Mesendoderm (in vitro differentiated cells): ENCODE measurements around the gene SEMA3A.

ENCODE experiments used
- DNase-seq: peaks from one replicate; pipeline ENCODE4 v3.0.0; 2013
- H2AK5ac ChIP-seq: 2 replicates; pipeline ENCODE4 v1.6.1; 2013; ENCODE audit warnings: low read length, inconsistent platforms
- H2BK120ac ChIP-seq: 2 replicates; pipeline ENCODE4 v1.6.1; 2013; ENCODE audit warnings: low read depth, mild to moderate bottlenecking, low read length, moderate library complexity, mixed read lengths
- H2BK15ac ChIP-seq: replicated peaks from 2 replicates; pipeline ENCODE4 v1.6.1; 2013; ENCODE audit warnings: low read depth, mild to moderate bottlenecking, moderate library complexity
- H2BK5ac ChIP-seq: 2 replicates; pipeline ENCODE4 v1.6.1; 2013; ENCODE audit warnings: low read length, inconsistent platforms
- H3K18ac ChIP-seq: 2 replicates; pipeline ENCODE4 v1.6.1; 2013; ENCODE audit warnings: mild to moderate bottlenecking, low read length, mixed read lengths
- H3K23ac ChIP-seq: one replicate; pipeline ENCODE4 v1.6.1; 2013; ENCODE audit warnings: low read length
- H3K27ac ChIP-seq: 2 replicates; pipeline ENCODE4 v1.5.1; 2013; ENCODE audit warnings: low read depth, mild to moderate bottlenecking, inconsistent platforms, low read length, moderate library complexity
- H3K27me3 ChIP-seq: 2 replicates; pipeline ENCODE4 v1.6.1; 2013; ENCODE audit warnings: low read length, control low read depth, mild to moderate bottlenecking, inconsistent platforms; ENCODE audit not compliant: insufficient read depth, poor library complexity
- H3K36me3 ChIP-seq: 2 replicates; pipeline ENCODE4 v1.6.1; 2013; ENCODE audit warnings: low read length, inconsistent platforms; ENCODE audit not compliant: control insufficient read depth, insufficient read depth
- H3K4ac ChIP-seq: one replicate; pipeline ENCODE4 v1.6.1; 2013; ENCODE audit warnings: low read depth, mild to moderate bottlenecking, low read length, moderate library complexity
- H3K4me1 ChIP-seq: 2 replicates; pipeline ENCODE4 v1.6.1; 2013; ENCODE audit warnings: low read depth, low read length, inconsistent platforms; ENCODE audit not compliant: control insufficient read depth
- H3K4me2 ChIP-seq: 2 replicates; pipeline ENCODE4 v1.6.1; 2013; ENCODE audit warnings: low read length
- H3K4me3 ChIP-seq: 2 replicates; pipeline ENCODE4 v1.5.1; 2013; ENCODE audit warnings: mild to moderate bottlenecking, low read length
- H3K56ac ChIP-seq: one replicate; pipeline ENCODE4 v1.6.1; 2013; ENCODE audit warnings: low read length
- H3K79me1 ChIP-seq: 2 replicates; pipeline ENCODE4 v1.6.1; 2013; ENCODE audit warnings: low read length, inconsistent platforms
- H3K79me2 ChIP-seq: 2 replicates; pipeline ENCODE4 v1.6.1; 2013; ENCODE audit warnings: mild to moderate bottlenecking, low read length; ENCODE audit not compliant: control insufficient read depth, insufficient read depth
- H3K9ac ChIP-seq: 2 replicates; pipeline ENCODE4 v1.6.1; 2013; ENCODE audit warnings: low read length, inconsistent platforms
- H4K5ac ChIP-seq: one replicate; pipeline ENCODE4 v1.6.1; 2013; ENCODE audit warnings: low read length
- H4K8ac ChIP-seq: one replicate; pipeline ENCODE4 v1.6.1; 2013; ENCODE audit warnings: low read depth, mild to moderate bottlenecking, control low read depth, low read length, moderate library complexity
- WGBS: extraction: QIAGEN DNeasy Blood & Tissue Kit; methylation state at CpG from one replicate; pipeline ENCODE4 v1.1.7; 2013; ENCODE audit warnings: low lambda C conversion rate, missing lambda C conversion rate; ENCODE audit not compliant: insufficient coverage; ENCODE audit errors: extremely low coverage; 5-methylcytosine and 5-hydroxymethylcytosine counted together

SEMA3A gene

DNA sequence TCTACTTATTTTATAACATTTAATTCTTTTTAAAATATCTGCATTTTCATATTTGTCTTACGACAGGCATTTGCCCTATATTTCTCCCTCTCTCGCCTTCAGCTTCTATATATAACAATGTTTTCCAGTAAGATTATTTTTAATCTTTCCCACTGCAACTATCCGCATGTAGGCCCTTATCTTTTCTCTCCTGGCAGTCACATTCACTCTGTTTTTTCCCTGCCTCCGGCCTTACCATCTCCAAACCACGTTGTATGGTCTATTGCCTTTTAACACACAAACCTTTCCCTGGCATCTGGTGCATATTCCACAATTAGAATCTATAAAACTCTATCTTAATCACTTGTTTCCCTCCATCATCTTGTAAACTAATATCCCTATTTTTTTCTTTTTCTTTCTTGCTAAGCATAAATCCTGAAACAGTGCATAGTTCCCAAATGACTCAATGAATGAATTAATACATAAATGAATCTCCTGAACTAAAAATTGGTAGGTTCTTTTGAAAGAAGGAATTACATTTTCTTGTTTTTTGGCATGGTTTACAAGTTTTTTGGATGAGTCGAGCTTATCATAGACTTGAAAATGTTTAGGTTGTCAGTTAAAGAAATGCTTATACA is 173.2 kb downstream of the SEMA3A start:
- H3K79me1 ChIP-seq: no peaks in the 10 kb centered on the region
- H2BK15ac ChIP-seq: no peak overlapping the region
- H3K79me2 ChIP-seq: no peaks in the 10 kb centered on the region
- H3K4me1 ChIP-seq: no peaks in the 10 kb centered on the region
- no peak overlapping the region for H3K18ac ChIP-seq
- H4K8ac ChIP-seq: no peak overlapping the region
- H3K36me3 ChIP-seq: no peaks in the 10 kb centered on the region
- H4K5ac ChIP-seq: no peak overlapping the region
- H3K27ac ChIP-seq: no peak overlapping the region
- no peaks in the 10 kb centered on the region for H3K27me3 ChIP-seq
- H3K4me2 ChIP-seq: no peak overlapping the region
- H3K4ac ChIP-seq: no peak overlapping the region
- no peak overlapping the region for H3K56ac ChIP-seq
- no peak for DNase-seq
- no peak overlapping the region for H3K9ac ChIP-seq
- no CpG with 5 or more reads among the region's 6 CpGs for WGBS
- H2BK120ac ChIP-seq: no peak overlapping the region
- no peak overlapping the region for H3K23ac ChIP-seq
- H3K4me3 ChIP-seq: no peak overlapping the region
- H2BK5ac ChIP-seq: no peak overlapping the region
- no peak overlapping the region for H2AK5ac ChIP-seq

DNA sequence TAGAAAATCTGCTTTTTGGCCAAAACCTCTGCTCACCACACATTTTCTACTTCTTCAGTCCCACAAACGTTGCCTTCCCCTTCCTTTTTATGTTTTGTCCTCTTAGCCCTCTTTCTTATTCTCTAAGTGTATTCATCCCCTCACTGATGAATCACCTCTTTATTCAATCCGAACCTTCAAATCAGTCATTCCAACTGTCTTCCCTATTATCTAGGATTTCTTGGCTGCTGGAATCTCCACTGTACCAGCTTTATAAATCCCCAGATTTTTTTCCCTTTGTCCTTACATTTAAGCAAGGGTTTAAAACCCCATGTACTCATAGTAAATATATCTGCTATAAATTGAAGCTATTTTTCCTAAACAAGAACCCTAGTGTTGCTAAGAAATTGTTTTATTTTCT is 176.9 kb downstream of the SEMA3A start:
- no peaks in the 10 kb centered on the region for H3K36me3 ChIP-seq
- H2AK5ac ChIP-seq: no peak overlapping the region
- no peaks in the 10 kb centered on the region for H3K79me1 ChIP-seq
- no peaks in the 10 kb centered on the region for H3K79me2 ChIP-seq
- H3K23ac ChIP-seq: no peak overlapping the region
- H2BK120ac ChIP-seq: no peak overlapping the region
- H3K27me3 ChIP-seq: no peaks in the 10 kb centered on the region
- no peak overlapping the region for H4K5ac ChIP-seq
- no peak overlapping the region for H3K27ac ChIP-seq
- no peaks in the 10 kb centered on the region for H3K4me1 ChIP-seq
- H3K4me3 ChIP-seq: no peak overlapping the region
- no peak overlapping the region for H4K8ac ChIP-seq
- no CpG with 5 or more reads among the region's 2 CpGs for WGBS
- no peak overlapping the region for H3K9ac ChIP-seq
- H3K4me2 ChIP-seq: no peak overlapping the region
- H2BK15ac ChIP-seq: no peak overlapping the region
- H2BK5ac ChIP-seq: no peak overlapping the region
- H3K56ac ChIP-seq: no peak overlapping the region
- DNase-seq: no peak
- no peak overlapping the region for H3K18ac ChIP-seq
- H3K4ac ChIP-seq: no peak overlapping the region

DNA sequence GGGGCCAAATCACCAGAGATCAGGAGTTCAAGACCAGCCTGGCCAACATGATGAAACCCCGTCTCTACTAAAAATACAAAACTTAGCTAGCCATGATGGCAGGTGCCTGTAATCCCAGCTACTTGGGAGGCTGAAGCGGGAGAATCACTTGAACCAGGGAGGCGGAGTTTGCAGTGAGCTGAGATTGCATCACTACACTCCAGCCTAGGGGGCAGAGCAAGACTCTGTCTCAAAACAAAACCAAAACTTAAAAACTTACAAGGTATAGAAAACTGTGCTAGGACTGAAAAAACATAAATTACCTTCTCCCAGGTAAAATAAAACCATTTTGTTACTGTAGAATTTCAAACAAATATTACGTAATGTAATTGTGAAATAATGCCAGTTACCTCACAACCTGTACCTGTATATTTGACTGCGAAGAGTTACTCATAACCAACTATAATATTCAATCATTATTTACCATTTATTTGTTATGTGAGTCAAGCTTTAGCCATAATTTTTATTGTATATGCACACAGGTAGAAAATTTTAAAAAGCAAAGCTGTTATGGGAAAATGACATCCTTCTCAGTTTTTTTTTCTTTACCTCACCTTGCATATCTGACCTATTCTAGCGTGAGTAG is 180.9 kb downstream of the SEMA3A start:
- Histone ChIP-seq H3K4me3 (no peak overlapping the region), H2AK5ac (no peak overlapping the region), H3K36me3 (no peaks in the 10 kb centered on the region), H3K27ac (no peak overlapping the region), H3K79me2 (no peaks in the 10 kb centered on the region), H4K5ac (no peak overlapping the region), H3K79me1 (no peaks in the 10 kb centered on the region), H2BK15ac (no peak overlapping the region), H3K9ac (no peak overlapping the region), H4K8ac (no peak overlapping the region), H3K27me3 (no peaks in the 10 kb centered on the region), H3K23ac (no peak overlapping the region), H3K18ac (no peak overlapping the region), H2BK5ac (no peak overlapping the region), H3K56ac (no peak overlapping the region), H3K4me2 (no peak overlapping the region), H3K4ac (no peak overlapping the region), H2BK120ac (no peak overlapping the region), H3K4me1 (no peaks in the 10 kb centered on the region)
- no CpG with 5 or more reads among the region's 6 CpGs for WGBS
- peak; percentile 27 for DNase-seq

DNA sequence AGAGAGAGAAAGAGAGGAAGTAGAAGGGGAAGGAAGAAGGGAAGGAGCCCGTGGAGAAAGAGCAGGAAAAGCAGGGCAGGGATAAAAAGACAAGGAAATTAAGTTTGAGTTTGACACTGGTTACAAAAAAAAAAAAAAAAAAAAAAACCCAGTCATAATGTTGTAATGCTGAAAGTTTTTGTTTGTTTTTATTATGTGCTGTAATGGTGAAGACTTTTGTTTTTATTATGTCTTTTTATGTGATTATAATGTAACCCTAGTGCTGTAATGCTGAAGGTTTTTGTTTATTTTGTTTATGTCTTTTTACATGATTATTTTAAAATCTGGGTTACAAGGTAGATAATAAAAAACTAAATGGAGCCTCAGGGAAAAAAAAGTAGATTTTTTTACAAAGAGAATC is 184.8 kb downstream of the SEMA3A start:
- Histone ChIP-seq H2BK5ac (no peak overlapping the region), H2BK120ac (no peak overlapping the region), H4K8ac (no peak overlapping the region), H3K4me3 (no peak overlapping the region), H3K23ac (no peak overlapping the region), H3K4me2 (no peak overlapping the region), H4K5ac (no peak overlapping the region), H2AK5ac (no peak overlapping the region), H3K36me3 (no peaks in the 10 kb centered on the region), H3K18ac (no peak overlapping the region), H2BK15ac (no peak overlapping the region), H3K9ac (no peak overlapping the region), H3K27ac (no peak overlapping the region), H3K4ac (no peak overlapping the region), H3K4me1 (no peaks in the 10 kb centered on the region), H3K56ac (no peak overlapping the region), H3K79me2 (no peaks in the 10 kb centered on the region), H3K79me1 (no peaks in the 10 kb centered on the region), H3K27me3 (no peaks in the 10 kb centered on the region)
- DNase-seq: no peak
- no CpG with 5 or more reads among the region's 1 CpG for WGBS

DNA sequence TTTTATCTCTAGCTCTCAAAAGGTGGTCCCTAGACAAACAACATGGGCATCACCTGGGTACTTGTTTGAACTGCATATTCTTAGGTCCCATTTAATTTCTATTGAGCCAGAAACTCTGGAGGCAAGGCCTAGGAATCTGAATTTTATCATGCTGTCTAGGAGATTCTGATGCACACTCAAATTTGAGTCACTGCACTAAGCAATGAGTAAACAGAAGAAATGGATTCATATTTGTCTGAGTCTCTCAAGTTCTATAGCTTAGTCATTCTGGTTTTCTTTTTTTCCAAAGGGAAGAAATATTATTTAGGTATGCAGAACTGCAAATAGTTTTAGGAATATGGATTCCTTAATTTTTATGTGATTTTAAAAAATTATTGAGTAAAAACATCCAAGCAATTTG is 185.5 kb downstream of the SEMA3A start:
- H3K4me1 ChIP-seq: no peaks in the 10 kb centered on the region
- no peak overlapping the region for H3K9ac ChIP-seq
- H3K79me2 ChIP-seq: no peaks in the 10 kb centered on the region
- H2BK5ac ChIP-seq: no peak overlapping the region
- H3K23ac ChIP-seq: no peak overlapping the region
- H2BK120ac ChIP-seq: no peak overlapping the region
- no peak overlapping the region for H3K4me3 ChIP-seq
- no peaks in the 10 kb centered on the region for H3K79me1 ChIP-seq
- no peak overlapping the region for H3K4ac ChIP-seq
- H2AK5ac ChIP-seq: no peak overlapping the region
- H4K8ac ChIP-seq: no peak overlapping the region
- no peak overlapping the region for H3K56ac ChIP-seq
- H2BK15ac ChIP-seq: no peak overlapping the region
- no peak overlapping the region for H4K5ac ChIP-seq
- H3K27ac ChIP-seq: no peak overlapping the region
- no peak for DNase-seq
- no peaks in the 10 kb centered on the region for H3K36me3 ChIP-seq
- no peak overlapping the region for H3K4me2 ChIP-seq
- H3K18ac ChIP-seq: no peak overlapping the region
- no peaks in the 10 kb centered on the region for H3K27me3 ChIP-seq

DNA sequence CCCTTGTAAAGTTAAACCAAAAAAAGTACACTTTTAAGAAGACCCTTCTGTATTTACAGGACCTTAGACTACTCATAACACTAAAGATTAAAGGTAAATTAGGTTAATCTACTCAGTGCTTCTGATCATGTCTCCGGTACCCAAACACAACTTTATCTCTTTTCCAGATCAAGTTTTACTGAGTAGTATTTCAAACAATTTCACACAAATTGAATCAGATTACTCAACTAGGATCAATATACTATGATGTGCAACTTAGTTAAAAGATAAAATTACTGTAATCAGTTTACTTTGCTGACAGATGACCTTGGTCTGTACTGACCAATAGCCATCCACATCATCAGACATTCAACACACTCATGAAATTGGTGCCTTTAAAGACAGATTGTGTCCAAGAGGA is 191.4 kb downstream of the SEMA3A start:
- H3K27me3 ChIP-seq: no peaks in the 10 kb centered on the region

More for the DNA sequence above, 191.4 kb downstream of the SEMA3A start:
- no peaks in the 10 kb centered on the region for H3K36me3 ChIP-seq
- H3K23ac ChIP-seq: no peak overlapping the region
- no peak overlapping the region for H3K4me3 ChIP-seq
- no CpG with 5 or more reads among the region's 1 CpG for WGBS
- H3K4me1 ChIP-seq: no peaks in the 10 kb centered on the region
- no peak overlapping the region for H2BK120ac ChIP-seq
- no peaks in the 10 kb centered on the region for H3K79me1 ChIP-seq
- H4K5ac ChIP-seq: no peak overlapping the region
- no peak overlapping the region for H4K8ac ChIP-seq
- H3K9ac ChIP-seq: no peak overlapping the region
- H2BK15ac ChIP-seq: no peak overlapping the region
- H2BK5ac ChIP-seq: no peak overlapping the region
- H3K56ac ChIP-seq: no peak overlapping the region
- H3K79me2 ChIP-seq: no peaks in the 10 kb centered on the region
- no peak overlapping the region for H3K27ac ChIP-seq
- no peak overlapping the region for H3K18ac ChIP-seq
- no peak overlapping the region for H3K4me2 ChIP-seq
- H2AK5ac ChIP-seq: no peak overlapping the region
- DNase-seq: no peak
- no peak overlapping the region for H3K4ac ChIP-seq
